Lung microvascular endothelial cell (primary cell): ENCODE data around the gene HOXA13. TPM values are rescaled to one million over a fixed set of nuclear protein-coding genes. Genes with fewer than 3 reads are reported as not detected.

Source experiments
- DNase-seq, 2 donors: peaks; one replicate each; pipeline versions ENCODE4 v3.0.0 to v3.0.0-alpha.2; 2010; ENCODE audit warnings: low read depth in 2 of 2
- total RNA-seq: library from RNA; depleted of rRNA; stranded (reverse); fragments of >200 nt; gene quantifications from 2 replicates; pipeline ENCODE4 v1.2.1, GENCODE V29; 2014

The HOXA13 gene
- total RNA-seq, 1 donor from 2014 or later = not detected

GRCh38 chr7:27171325-27171636, 28.6 kb downstream of the HOXA13 start:
- DNase-seq = no peak

- no peak for DNase-seq
Observed at GRCh38 chr7:27170426-27171324, 29.2 kb downstream of the HOXA13 start.

GRCh38 chr7:27169658-27170425, 30.0 kb downstream of the HOXA13 start:
- no peak for DNase-seq

- no peak for DNase-seq
Observed at GRCh38 chr7:27168265-27168947, 31.5 kb downstream of the HOXA13 start.

GRCh38 chr7:27167916-27168264, 32.0 kb downstream of the HOXA13 start:
- no peak for DNase-seq

- no peak for DNase-seq
Observed at GRCh38 chr7:27166531-27167505, 33.1 kb downstream of the HOXA13 start.

GRCh38 chr7:27165996-27166530, 33.8 kb downstream of the HOXA13 start:
- DNase-seq = no peak

- peak; percentile 89 to 97 for DNase-seq
Observed at GRCh38 chr7:27165089-27165995, 34.5 kb downstream of the HOXA13 start, which contains the start of gene HOXA9. Gene HOXA9 (minus strand): TSS chr7:27165537. CDS start chr7:27165457, 80 bp downstream.

GRCh38 chr7:27164367-27165088, 35.4 kb downstream of the HOXA13 start:
- no peak for DNase-seq

- DNase-seq = no peak
Observed at GRCh38 chr7:27164045-27164366, 35.9 kb downstream of the HOXA13 start.

GRCh38 chr7:27163288-27164044, 36.4 kb downstream of the HOXA13 start:
- no peak for DNase-seq

GRCh38 chr7:27162561-27163287, 37.2 kb downstream of the HOXA13 start:
- no peak for DNase-seq

GRCh38 chr7:27161721-27162560, 38.0 kb downstream of the HOXA13 start:
- no peak for DNase-seq

GRCh38 chr7:27161214-27161720, 38.6 kb downstream of the HOXA13 start:
- no peak for DNase-seq

GRCh38 chr7:27160546-27161213, 39.2 kb downstream of the HOXA13 start:
- peak; percentile 90 for DNase-seq

GRCh38 chr7:27160145-27160545, 39.7 kb downstream of the HOXA13 start:
- DNase-seq = no peak
